HFF-Myc (cell line): ENCODE measurements around the gene KRT7.

Experiments
- DNase-seq: peaks from one replicate; pipeline ENCODE4 v3.0.0-alpha.2; 2011; ENCODE audit warnings: low read depth; ENCODE audit errors: extremely low read depth
- H3K4me3 ChIP-seq: replicated peaks from 2 replicates; pipeline ENCODE4 v1.5.1; 2011; ENCODE audit warnings: low read depth, mild to moderate bottlenecking, control low read depth, low read length
- TF ChIP-seq, protein P1 (sequence below): IDR thresholded peaks from 2 replicates; pipeline ENCODE4 v1.5.1; 2012; ENCODE audit warnings: mild to moderate bottlenecking, low read depth, low read length, control low read depth; ENCODE audit errors: missing control alignments

The KRT7 gene

DNA sequence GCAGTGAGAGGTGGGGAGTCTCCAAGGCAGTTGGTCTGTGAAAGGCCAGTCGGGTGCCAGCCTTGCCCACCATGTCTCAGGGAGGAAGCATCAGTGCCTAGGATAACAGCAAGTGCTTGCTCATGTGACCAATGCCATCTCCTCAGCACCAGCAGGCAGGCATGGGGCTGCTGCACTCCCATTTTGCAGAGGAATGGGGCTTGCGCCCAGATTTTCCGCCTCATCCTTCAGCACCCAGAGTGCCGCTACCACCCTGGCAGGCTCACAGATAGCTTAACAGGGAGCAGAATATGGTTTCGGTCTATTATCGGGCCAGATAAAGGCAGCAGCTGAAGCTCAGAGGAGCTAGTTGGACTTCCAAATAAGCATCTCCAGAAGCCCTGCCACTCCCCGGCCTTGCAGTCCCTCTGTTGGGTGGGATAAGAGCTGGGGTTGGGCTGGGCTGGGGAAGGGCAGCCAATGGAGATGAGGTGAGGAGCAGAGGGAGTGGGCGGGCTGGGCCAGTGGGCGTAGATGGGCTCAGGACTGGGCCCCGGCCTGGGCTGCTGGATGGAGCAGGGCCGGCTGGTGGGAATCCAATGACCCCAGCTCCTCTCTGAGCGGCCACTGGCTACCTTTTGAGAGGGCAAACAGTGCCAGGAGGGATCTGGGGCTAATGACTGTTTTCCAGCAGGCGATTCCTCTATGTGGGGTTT, 32.8 kb upstream of the KRT7 start:
- H3K4me3 ChIP-seq = no peak overlapping the region
- TF ChIP-seq, protein P1, sequence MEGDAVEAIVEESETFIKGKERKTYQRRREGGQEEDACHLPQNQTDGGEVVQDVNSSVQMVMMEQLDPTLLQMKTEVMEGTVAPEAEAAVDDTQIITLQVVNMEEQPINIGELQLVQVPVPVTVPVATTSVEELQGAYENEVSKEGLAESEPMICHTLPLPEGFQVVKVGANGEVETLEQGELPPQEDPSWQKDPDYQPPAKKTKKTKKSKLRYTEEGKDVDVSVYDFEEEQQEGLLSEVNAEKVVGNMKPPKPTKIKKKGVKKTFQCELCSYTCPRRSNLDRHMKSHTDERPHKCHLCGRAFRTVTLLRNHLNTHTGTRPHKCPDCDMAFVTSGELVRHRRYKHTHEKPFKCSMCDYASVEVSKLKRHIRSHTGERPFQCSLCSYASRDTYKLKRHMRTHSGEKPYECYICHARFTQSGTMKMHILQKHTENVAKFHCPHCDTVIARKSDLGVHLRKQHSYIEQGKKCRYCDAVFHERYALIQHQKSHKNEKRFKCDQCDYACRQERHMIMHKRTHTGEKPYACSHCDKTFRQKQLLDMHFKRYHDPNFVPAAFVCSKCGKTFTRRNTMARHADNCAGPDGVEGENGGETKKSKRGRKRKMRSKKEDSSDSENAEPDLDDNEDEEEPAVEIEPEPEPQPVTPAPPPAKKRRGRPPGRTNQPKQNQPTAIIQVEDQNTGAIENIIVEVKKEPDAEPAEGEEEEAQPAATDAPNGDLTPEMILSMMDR = no peak
- DNase-seq = no peak

DNA sequence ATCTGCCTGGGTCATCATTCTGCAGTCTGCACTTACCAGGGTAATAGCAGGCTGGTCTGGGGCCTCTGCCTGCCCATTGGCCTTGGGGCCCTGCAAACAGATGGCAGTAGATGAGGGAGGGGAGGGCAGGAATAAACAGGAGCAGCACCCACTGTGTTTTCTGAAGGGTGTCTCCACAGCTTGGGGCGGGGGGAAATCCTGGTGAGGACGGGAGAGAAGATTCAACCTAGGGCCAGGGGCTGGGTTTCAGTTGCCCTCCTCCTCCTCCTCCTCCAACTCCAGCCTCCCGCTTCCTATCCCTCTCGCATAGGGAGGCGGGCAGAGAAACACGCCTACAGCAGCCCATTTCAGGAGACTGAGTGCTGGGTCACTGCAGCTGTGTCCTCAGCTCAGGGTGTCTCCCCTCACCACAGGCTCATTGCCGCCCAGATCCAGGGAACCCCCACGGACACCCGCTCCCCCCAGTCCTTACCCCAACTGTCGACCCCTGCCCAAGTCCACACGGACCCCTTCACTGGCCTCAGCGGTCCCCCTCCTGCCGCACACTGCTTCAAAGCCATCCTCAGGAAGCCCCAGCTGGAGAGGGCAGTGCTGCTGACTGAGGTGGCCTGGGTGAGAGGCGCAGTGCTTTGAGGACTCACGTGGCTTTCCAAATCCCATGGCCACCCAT, 32.1 kb upstream of the KRT7 start:
- H3K4me3 ChIP-seq = no peak overlapping the region
- DNase-seq = no peak
- TF ChIP-seq, protein P1 = no peak

DNA sequence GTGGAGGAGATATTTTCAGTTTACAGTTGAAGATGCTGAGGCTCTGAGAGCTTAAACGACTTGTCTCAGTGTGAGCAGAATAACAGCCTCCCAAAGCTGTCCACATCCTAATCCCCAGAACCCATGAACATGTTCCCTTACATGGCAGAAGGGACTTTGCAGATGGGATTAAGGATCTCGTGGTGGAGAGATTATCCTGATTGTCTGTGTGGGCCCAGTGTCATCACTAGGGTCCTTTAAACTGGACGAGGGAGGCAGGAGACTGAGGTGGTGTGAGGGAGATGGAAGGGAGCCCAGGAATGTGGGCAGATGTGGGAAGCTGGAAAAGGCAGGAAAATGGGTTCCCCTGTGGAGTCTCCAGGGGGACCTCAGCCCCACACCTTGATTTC, 31.6 kb upstream of the KRT7 start:
- no peak for DNase-seq
- TF ChIP-seq, protein P1 = no peak
- H3K4me3 ChIP-seq = no peak overlapping the region

DNA sequence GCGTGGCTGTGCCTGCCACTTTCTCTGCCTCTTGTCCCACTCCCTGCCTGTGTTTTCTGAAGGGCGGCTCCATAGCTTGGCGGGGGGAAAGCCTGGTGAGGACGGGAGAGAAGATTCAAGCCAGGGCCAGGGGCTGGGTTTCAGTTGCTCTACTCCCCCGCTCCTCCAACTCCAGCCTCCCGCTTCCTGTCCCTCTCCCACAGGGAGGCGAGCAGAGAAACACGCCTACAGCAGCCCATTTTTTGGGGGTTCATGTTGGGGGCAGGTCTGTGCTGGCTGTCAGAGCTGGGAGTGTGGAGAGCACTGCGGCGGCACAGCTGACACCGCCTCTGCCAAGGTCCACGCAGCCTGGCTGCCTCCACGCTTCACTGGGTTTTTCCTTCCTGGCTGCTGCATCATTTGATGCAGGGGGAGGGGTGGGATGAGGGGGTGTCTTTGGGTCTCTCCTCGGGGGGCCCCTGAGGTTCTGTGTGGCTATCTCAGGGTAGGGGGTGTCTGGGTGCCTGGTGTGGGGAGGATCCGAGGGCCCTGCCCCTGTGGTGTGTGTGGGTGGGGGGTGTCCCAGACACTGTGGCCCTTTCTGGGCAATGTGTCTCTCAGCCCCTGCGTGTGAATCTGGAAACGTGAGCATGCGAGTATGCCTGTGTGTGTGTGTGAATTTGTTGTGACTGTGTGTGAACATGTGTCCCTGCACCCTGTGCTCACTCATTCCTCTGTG, 30.5 kb upstream of the KRT7 start:
- DNase-seq = no peak
- TF ChIP-seq, protein P1 = no peak
- 0 out of 2 replicates have a peak overlapping the region, but pooled peaks have one; percentile 1 for H3K4me3 ChIP-seq

DNA sequence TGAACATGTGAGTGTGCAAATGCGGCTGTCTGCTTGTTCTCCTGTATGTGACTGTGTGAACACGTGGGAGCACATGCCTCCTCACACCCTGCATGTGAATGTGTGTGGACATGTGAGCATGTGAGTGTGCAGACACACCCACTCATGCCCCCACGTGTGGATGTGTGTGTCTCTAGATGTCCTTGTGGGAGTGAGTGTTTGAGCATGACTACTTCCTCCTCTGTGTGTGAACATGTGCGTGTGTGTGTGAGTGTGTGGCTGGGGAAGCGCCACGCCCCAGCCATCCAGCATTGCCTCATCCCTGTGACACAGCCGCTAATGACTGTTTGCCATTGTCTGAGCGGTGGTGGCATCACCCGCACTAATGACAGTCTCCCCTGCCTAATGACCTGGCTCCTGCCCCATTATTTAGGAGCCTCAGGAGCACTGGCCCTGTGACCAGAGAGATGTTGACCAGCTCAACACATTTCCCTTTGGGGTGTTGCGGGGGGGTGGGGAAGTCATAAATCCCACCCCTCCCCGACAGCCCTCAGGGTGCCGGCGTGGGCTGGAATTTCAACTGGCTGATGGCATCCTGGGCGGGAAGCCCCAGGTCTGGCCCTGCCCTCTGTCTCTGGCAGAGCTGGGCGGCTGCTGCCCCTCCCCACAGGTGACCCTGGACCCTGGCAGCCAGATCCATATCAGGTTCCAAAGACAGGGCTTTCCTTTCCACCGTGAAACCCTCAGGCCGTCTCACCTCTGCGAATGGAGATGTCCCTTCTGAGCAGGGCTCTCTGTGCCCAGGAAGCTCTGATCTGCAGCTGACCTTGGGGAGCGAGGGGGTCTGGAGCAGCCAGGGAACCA, 29.7 kb upstream of the KRT7 start:
- H3K4me3 ChIP-seq = no peak overlapping the region
- peak; percentile 69 for DNase-seq
- TF ChIP-seq, protein P1 = no peak
